Panc1 (cell line): ENCODE results near the gene NDEL1. TPM values are rescaled to one million over a fixed set of nuclear protein-coding genes. Genes with fewer than 3 reads are reported as not detected.

ENCODE experiments used
- ATAC-seq: fragments of 200-7000 bp; cut with Tn5 transposase; 2 replicates; pipeline ENCODE4 v1.9.1; 2020; ENCODE audit warnings: mild to moderate bottlenecking, moderate library complexity
- BruUV-seq: library from RNA; stranded (reverse); fragments of 400-500 nt; replicated peaks from 2 replicates; lab custom pipeline; 2021; lab: Mats Ljungman, UMichigan
- CTCF ChIA-PET: fragments of 300-600 bp; sonication (Branson Sonifier 250); formaldehyde crosslinking; loops from one replicate; lab custom pipeline; 2022; ENCODE audit warnings: antibody characterized with exemption; lab: Charles Lee
- POLR2A ChIA-PET: fragments of 300-600 bp; sonication (Branson Sonifier 250); formaldehyde crosslinking; loops from one replicate; lab custom pipeline; 2022; ENCODE audit warnings: antibody characterized with exemption; lab: Charles Lee
- DNase-seq: peaks from one replicate; pipeline ENCODE4 v3.0.0-alpha.2; 2010; ENCODE audit warnings: low read depth, low spot score
- H3K27ac ChIP-seq: 2 replicates; pipeline ENCODE4 v1.5.1; 2011; ENCODE audit warnings: mild to moderate bottlenecking, low read length, inconsistent platforms
- H3K27me3 ChIP-seq: fragments of 200-500 bp; sonication (Bioruptor generic); 2 replicates; pipeline ENCODE4 v1.6.0; 2014; ENCODE audit warnings: low read length, inconsistent platforms; ENCODE audit not compliant: control insufficient read depth, insufficient read depth
- H3K36me3 ChIP-seq: fragments of 200-500 bp; sonication (Bioruptor generic); 2 replicates; pipeline ENCODE4 v1.5.1; 2014; ENCODE audit warnings: inconsistent platforms, mild to moderate bottlenecking, low read length, moderate library complexity; ENCODE audit not compliant: control insufficient read depth, insufficient read depth
- H3K4me1 ChIP-seq: 2 replicates; pipeline ENCODE4 v1.5.1; 2011; ENCODE audit warnings: inconsistent platforms, mild to moderate bottlenecking, low read length, moderate library complexity; ENCODE audit not compliant: control insufficient read depth, insufficient read depth
- H3K4me3 ChIP-seq, 2 experiments: 2 replicates each; pipeline ENCODE4 v1.5.1; 2011 to 2012; ENCODE audit warnings: low read depth in 2 of 2, low read length in 2 of 2, mild to moderate bottlenecking in 2 of 2, inconsistent platforms in 1 of 2, moderate library complexity in 1 of 2
- H3K9me3 ChIP-seq: fragments of 200-500 bp; sonication (Bioruptor generic); 2 replicates; pipeline ENCODE4 v1.5.1; 2014; ENCODE audit warnings: low read depth, mild to moderate bottlenecking, inconsistent platforms, low read length, moderate library complexity; ENCODE audit not compliant: control insufficient read depth, insufficient read depth
- POLR2AphosphoS5 ChIP-seq: IDR thresholded peaks from 2 replicates; pipeline ENCODE4 v1.6.1; 2012; ENCODE audit warnings: mild to moderate bottlenecking, low read depth, low read length, moderate library complexity
- SIN3A ChIP-seq: IDR thresholded peaks from 2 replicates; pipeline ENCODE4 v1.6.1; 2012; ENCODE audit warnings: low read depth, mild to moderate bottlenecking, low read length, moderate library complexity, borderline replicate concordance; ENCODE audit not compliant: insufficient read depth
- TCF7L2 ChIP-seq: IDR thresholded peaks from 2 replicates; pipeline ENCODE4 v1.6.1; 2011; ENCODE audit warnings: mild to moderate bottlenecking, low read depth, low read length, inconsistent platforms
- in situ Hi-C: cut with HindIII; loops from 2 replicates; pipeline ENCODE4 v1.10.0; 2016; ENCODE audit warnings: low sequenced_read_pairs, low pct_unique_long_range_greater_than_20kb
- intact Hi-C: fragments of 100-400 bp; cut with micrococcal nuclease; formaldehyde crosslinking; loops from one replicate; pipeline ENCODE4 v1.10.0; 2022; ENCODE audit not compliant: unreplicated experiment
- total RNA-seq: library from RNA; stranded (reverse); gene quantifications from one replicate; pipeline ENCODE4 v1.2.1, GENCODE V29; 2021; ENCODE audit not compliant: unreplicated experiment
- TF ChIP-seq, protein P1 (sequence below): fragments of 450-650 bp; IDR thresholded peaks from 2 replicates; pipeline ENCODE4 v1.5.1; 2017; ENCODE audit warnings: mild to moderate bottlenecking
- TF ChIP-seq, protein P2 (sequence below), 2 experiments: IDR thresholded peaks; 2 replicates each; pipeline ENCODE4 v1.6.1; 2011 to 2012; ENCODE audit warnings: low read depth in 2 of 2, control low read depth in 1 of 2, low read length in 1 of 2, mild to moderate bottlenecking in 1 of 2, moderate library complexity in 1 of 2; ENCODE audit not compliant: insufficient read depth in 1 of 2

NDEL1 gene
- total RNA-seq, 1 experiment from 2014 or later = 44.8 TPM

DNA sequence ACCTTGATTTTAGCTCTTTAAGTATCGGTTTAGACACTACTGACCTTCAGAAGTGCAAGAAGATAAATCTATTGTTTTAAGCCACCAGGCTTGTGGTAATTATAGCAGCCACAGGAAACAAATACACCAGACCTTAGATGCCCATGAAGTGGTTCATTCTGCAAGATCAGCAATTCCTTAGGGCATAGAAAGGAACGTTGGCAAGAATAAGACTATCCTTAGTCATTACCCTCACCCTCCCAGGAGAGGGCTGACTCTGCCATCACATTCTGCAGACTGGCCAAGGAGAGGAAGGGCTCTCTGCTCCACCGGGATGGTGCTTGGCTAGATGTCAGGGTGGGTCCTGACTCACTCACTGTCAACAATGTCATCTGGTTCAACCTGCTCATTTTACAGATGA lies 14.1 kb upstream of the NDEL1 start:
- ATAC-seq (no peak), DNase-seq (no peak)
- Histone ChIP-seq H3K4me1 (no peaks in the 10 kb centered on the region), H3K9me3 (no peaks in the 10 kb centered on the region), H3K27me3 (peaks cover 2% of the 10 kb centered on the region), H3K27ac (no peak overlapping the region), H3K36me3 (no peaks in the 10 kb centered on the region), H3K4me3 (no peak overlapping the region)
- TF ChIP-seq, protein P1, sequence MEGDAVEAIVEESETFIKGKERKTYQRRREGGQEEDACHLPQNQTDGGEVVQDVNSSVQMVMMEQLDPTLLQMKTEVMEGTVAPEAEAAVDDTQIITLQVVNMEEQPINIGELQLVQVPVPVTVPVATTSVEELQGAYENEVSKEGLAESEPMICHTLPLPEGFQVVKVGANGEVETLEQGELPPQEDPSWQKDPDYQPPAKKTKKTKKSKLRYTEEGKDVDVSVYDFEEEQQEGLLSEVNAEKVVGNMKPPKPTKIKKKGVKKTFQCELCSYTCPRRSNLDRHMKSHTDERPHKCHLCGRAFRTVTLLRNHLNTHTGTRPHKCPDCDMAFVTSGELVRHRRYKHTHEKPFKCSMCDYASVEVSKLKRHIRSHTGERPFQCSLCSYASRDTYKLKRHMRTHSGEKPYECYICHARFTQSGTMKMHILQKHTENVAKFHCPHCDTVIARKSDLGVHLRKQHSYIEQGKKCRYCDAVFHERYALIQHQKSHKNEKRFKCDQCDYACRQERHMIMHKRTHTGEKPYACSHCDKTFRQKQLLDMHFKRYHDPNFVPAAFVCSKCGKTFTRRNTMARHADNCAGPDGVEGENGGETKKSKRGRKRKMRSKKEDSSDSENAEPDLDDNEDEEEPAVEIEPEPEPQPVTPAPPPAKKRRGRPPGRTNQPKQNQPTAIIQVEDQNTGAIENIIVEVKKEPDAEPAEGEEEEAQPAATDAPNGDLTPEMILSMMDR = no peak
- TF ChIP-seq SIN3A (no peak), POLR2AphosphoS5 (no peak)
- TF ChIP-seq, protein P2, sequence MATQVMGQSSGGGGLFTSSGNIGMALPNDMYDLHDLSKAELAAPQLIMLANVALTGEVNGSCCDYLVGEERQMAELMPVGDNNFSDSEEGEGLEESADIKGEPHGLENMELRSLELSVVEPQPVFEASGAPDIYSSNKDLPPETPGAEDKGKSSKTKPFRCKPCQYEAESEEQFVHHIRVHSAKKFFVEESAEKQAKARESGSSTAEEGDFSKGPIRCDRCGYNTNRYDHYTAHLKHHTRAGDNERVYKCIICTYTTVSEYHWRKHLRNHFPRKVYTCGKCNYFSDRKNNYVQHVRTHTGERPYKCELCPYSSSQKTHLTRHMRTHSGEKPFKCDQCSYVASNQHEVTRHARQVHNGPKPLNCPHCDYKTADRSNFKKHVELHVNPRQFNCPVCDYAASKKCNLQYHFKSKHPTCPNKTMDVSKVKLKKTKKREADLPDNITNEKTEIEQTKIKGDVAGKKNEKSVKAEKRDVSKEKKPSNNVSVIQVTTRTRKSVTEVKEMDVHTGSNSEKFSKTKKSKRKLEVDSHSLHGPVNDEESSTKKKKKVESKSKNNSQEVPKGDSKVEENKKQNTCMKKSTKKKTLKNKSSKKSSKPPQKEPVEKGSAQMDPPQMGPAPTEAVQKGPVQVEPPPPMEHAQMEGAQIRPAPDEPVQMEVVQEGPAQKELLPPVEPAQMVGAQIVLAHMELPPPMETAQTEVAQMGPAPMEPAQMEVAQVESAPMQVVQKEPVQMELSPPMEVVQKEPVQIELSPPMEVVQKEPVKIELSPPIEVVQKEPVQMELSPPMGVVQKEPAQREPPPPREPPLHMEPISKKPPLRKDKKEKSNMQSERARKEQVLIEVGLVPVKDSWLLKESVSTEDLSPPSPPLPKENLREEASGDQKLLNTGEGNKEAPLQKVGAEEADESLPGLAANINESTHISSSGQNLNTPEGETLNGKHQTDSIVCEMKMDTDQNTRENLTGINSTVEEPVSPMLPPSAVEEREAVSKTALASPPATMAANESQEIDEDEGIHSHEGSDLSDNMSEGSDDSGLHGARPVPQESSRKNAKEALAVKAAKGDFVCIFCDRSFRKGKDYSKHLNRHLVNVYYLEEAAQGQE (IDR thresholded peaks at IDR 0.05; ENCODE audit: insufficient read depth in 1 of 2, low read depth in 2 of 2, low read length in 1 of 2) = no peak
- intact Hi-C loops (no loop called here), in situ Hi-C loops (no loop called here)
- BruUV-seq = no TSS peak
- ChIA-PET POLR2A (no interaction called here), CTCF (no interaction called here)

DNA sequence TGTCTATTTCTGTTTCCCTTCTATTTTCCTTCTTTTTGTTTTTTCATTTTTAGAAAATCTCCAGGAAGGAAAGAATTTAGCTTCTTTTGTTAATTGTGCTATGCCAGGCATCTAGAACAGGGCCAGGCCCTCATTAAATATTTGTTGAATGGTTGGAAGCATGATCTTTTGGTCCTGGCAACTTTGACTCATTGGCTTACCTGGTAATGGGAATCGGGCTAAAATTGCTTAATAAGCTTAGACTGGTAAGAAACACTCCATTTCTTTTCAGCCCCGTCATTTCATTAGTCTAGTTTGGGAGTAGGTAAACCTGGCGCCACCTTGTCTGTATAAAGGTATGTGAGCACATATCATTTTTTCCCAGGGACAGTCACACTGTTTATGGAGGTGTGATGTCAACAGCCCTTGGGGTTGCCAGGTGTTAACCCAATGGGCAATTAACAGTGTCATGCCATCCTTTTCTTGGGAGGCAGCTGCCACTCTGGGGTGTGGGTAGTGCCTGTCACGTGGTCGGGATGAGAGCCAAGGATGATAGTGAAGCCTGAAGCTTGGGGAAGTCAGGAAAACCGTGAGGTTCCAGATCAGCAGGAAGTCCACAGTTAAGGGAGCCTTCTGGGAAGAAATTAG lies 9.5 kb upstream of the NDEL1 start:
- in situ Hi-C loops = no loop called here
- intact Hi-C loops = no loop called here
- DNase-seq = no peak
- POLR2A ChIA-PET = no interaction called here
- H3K9me3 ChIP-seq = no peaks in the 10 kb centered on the region
- H3K36me3 ChIP-seq = no peaks in the 10 kb centered on the region
- no TSS peak for BruUV-seq
- TF ChIP-seq SIN3A (no peak), TCF7L2 (no peak), POLR2AphosphoS5 (no peak)
- TF ChIP-seq, protein P1 = no peak
- TF ChIP-seq, protein P2 (IDR thresholded peaks at IDR 0.05; ENCODE audit: insufficient read depth in 1 of 2, low read depth in 2 of 2, low read length in 1 of 2) = no peak
- CTCF ChIA-PET = interaction anchor here (0.6 kb wide), 1 partner anchor 331 kb away, joined by 3 read pairs; no protein-coding TSS in a partner anchor
- H3K27ac ChIP-seq = no peak overlapping the region
- ATAC-seq = no peak
- H3K4me1 ChIP-seq = no peaks in the 10 kb centered on the region
- no peaks in the 10 kb centered on the region; the same call in 1 of the 2 replicates for H3K27me3 ChIP-seq
- no peak overlapping the region for H3K4me3 ChIP-seq
